ENCODE results near the gene SEC61A1.

SEC61A1 gene
- 177 to 411 (median 220) reads per million in 3 experiments for total RNA-seq

DNA sequence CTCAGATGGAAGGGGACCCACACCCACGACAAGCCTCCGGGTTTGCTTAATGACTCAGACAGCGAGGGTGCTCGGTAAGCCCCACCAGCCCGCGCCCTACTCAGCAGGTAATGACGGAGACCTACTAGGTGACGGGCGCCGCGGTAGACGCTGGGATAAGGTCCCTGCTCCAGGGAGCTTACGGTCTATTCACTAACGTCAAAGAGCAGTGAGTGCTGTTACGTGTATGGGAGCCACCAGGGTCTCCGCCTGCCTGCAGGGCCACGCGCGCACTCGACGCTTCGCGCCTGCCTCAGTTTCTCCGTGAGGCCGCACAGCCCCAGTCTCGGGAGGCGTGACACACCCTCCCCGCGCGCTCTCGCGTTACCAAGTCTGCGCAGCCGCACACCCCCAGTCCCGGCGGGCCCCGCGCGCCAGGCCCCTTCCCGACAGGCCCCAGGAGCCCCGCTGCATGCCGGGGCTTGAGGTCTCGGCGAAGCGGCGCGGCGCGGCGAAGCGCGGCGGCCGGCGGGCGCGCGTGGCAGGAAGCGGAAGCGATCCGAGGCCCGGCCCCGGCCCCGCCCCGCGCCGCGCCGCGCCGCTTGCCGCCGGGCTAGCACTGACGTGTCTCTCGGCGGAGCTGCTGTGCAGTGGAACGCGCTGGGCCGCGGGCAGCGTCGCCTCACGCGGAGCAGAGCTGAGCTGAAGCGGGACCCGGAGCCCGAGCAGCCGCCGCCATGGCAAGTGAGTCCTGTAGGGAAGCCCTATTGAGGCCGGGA is at the start of gene SEC61A1:
Gene SEC61A1 (plus strand): TSS at position 601 of the 758 bp plus-strand sequence. CDS start 116 bp downstream, at position 717.
- DNase-seq = peak; percentile 95

DNA sequence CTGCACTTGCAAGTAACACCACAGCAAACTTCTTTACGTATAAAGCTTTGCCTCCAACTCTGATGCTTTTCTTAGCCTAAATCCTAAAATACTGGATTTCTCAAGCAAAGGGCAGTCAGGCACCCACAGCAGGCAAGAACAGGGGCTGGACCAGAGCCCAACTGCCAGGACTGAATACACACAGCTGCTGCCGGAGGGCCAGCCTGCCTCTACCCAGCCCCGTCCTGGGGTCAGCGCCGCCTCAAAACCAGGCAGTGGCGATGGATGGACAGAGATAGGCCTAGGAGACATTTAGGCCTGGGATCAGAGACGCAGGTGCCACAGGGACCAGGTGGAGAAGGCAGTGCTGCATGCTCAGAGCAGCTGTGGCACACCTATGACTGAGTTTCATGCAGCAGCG is 47.6 kb upstream of the SEC61A1 start:
- DNase-seq = no peak

DNA sequence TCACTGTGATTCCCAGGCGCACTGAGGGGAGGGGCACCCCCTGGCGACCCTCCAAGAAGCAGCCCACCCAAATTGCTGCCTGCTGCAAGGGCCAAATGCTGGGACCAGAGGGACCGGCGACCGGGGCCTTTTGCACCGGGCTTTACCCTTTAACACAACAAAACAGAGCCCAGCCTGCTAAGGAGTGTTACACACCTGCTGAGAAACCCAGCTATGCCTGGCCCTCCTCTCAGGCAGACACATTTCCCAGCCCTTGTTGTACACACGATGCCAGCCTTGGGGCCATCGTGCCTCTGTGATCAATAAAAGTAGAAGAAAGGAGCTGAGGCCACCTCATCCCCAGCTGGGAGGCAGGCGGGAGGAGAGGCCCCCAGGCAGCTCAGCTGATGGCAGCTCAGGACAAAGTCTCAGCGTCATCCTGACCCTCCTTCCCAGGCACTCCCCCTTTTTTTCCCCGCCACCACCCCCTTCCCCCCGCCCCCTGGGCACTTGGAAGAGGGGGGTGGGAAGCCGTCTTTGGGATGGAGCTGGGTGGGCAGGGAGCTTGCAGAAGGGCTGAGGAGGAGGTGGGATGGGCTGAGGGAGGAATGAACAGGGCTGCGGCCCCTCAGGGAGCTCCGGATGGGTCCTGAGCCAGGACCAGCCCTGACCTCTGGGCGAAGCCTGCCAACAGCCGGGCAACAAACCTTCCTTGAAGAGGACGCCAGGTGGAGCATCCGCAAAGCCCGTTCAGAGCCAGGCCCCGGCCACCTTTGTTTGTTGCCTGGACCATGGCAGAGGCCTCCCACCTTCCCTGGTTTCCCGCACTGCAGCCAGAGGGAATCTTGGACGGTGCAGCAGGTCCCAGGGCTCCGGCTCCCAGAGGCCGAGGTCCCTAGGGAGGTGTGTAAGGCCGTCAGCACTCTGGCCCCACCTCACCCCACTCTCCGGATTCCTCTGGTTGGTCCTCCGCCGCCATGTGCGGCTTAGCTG is 45.9 kb upstream of the SEC61A1 start:
- no peak for DNase-seq

DNA sequence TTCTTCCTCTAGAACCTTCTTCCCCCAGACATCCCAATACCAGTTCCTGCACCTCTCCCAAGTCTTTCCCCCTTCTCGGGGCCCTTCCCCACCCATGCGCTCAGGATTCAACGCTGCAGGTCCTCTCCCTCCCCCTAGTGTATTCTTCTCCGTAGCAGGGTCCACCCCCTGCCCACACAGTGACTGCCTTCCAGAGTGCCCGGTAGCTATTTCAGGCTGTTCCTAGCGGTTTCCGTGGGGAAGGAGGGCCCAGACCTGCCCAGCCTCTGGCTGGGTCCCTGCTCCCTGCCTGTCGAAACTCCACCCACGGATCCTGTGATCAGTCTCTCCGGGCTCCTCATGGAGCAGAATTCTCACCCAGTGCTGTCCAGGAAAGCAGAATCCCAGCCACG is 45.2 kb upstream of the SEC61A1 start:
- no peak for DNase-seq

DNA sequence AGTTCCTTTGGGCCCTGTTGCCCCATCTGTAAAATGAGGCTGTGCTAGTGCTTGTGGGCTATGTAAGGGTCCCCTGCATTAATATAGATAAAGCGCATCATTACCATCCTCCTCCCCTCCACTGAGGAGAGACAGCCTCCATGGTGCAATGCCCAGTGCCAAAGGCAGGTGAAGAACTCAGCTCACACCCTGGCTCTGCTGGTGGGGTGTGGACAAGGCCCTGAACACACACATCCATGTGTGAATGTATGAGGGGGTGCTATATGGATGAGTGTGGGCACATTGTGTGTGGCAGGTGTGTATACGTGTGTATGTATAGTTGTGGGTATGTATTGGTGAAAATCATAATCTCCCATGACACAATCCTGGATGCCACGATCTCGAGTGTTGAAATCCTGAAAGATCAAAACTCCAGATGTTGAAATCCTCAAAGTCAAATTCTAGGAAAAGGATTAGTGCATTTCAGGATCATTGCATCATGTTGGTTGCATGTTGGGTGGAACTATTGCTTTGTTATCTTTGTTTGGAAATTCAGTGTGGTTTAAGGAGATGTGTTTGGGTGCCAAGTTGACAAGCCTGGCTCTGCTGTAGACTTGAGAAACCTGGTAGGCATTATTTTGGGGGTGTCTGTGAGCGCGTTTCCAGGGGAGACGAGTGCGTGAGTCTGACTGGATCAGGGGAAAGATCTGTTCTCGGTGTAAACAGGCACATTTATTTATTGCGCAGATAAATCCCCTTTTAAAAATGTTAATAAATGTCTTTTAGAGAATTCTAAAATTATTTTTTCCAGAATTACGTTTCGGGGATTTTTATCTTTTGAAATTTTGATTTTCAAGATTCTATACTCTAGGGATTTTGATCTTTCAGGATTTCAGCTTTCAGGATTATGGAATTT is 42.0 kb upstream of the SEC61A1 start:
- DNase-seq = no peak

DNA sequence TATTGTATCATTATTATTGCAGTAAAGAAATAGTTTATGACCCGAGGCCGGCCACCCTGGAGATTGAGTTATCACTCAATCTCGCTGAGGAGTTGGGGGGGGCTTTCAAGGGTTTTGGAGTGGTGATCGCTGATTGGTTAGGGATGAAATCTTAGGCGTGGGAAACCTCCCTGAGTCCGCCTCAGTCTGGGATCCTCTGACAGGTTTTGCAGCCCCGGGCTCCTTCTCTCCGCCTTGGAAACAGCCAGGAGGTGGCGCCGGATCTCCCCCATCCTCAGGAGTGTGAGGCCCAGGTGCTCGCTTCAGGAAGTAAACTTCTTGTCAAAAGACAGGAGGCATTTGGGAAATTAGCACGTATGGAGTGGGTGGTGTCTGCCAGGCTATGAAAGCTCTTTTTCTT is 41.1 kb upstream of the SEC61A1 start:
- DNase-seq = no peak

DNA sequence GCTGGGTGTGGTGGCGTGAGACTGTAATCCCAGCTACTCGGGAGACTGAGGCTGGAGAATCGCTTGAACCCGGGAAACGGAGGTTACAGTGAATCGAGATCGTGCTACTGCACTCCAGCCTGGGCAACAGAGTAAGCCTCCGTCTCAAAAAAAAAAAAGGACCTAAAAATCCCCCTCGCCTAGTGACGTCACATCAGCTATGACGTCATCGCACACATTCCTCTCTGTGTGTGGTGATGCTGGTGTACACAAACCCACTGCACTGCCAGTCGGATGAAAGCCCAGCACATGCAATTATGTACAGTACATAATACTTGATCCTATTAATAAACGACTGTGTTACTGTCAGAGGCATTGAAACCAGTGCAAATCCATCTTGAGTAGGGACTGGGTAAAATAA is 40.2 kb upstream of the SEC61A1 start:
- DNase-seq = no peak

DNA sequence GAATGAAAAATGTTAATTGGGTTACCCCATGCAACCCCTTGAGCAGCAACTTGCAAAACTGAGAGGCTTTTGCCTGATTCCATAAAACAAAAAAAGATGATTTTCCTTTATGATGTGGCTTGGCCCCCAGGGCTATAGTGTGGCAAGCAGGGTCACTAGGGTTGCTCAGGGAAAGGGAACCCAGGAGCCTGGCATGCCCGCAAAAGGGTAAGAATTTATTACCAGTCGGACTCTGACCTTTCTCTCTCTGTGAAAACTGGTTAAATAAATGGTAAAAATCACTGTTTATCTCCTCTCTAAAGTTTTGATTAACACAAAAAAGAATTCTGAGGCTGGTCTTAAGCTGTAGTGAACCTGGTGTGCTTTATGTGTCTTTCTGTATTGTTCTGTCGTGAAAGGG is 37.7 kb upstream of the SEC61A1 start:
- no peak for DNase-seq

DNA sequence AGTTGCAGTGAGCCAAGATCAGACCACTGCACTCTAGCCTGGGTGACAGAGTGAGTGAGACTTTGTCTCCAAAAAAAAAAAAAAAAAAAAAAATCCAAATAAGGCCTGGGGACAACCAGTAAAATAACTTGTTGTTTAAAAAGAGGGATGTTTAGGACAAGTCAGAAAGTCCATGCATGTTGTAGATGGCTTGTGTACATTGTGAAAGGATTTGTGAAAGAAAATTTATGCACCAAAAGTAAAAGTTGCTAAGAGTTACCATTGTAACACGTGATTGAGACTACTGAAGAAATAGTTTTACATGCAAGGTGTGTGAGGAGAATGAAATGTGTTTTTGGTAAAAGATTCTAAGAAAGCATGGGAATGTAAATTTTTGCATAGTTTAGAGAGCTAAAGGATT is 35.7 kb upstream of the SEC61A1 start:
- DNase-seq = no peak

DNA sequence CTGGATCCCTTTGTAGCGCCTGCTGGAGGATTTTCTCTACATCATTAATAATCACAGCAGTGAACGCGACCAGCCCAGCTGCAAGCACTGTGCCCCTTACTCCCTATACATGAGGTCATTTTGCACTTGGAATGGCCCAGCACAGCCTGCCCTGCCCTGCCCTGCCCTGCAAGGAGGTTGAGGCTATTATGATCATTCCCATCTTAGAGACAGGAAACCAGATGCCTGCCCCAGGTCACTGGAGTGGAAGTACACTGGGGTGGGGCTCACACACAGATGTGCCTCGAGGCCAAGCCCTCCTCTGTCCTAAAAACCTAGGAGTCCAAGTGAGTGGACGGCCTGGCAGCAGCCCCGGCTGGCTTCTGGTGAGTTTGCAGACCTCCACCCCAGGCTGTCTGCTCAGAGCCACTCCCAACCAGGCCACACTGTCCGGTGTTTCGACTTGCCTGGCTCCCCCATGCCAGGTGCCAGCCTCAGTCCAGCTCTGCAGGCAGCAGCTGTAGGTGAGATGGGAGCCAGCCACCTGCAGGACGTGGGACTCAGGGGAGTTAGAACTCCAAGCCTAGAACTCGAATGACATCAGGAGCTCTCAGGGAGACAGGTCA is 30.4 kb upstream of the SEC61A1 start:
- DNase-seq = no peak

DNA sequence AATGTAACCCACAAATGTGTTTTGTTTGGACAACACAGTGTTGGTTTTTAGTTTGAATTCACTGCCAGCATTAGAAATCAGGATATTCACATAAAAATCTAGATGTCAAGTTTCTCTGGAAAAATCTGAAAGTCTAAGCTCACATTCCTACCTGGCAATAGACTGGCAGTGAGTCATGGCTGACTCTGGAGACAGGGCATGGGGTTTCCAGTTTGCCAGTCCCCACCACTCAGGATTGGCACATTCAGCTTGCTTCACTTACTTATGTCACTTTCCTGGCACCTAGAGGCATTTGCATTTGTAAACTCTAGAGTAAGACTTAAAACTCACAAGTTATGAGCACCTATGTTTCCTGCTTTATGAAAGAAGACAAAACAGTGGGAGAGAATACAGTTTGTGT is 19.1 kb upstream of the SEC61A1 start:
- DNase-seq = no peak

DNA sequence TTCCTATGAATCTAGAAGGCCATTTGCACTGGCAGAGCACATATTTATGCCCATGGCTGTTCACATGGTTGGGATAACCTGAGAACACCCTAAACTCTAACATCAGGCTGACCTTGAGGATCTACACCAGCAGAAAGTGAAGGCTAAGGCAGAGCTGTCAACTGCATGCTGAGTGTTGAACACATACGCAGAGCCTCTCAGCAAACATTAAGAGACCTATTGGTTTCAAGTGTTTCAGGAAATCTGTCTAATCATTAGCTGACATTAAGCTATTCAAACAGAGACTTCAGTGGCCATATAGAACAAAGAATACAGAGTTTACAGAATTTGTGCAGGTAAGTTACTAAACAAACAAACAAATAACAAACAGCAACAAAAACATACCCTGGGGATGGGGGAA is 16.1 kb upstream of the SEC61A1 start:
- no peak for DNase-seq

DNA sequence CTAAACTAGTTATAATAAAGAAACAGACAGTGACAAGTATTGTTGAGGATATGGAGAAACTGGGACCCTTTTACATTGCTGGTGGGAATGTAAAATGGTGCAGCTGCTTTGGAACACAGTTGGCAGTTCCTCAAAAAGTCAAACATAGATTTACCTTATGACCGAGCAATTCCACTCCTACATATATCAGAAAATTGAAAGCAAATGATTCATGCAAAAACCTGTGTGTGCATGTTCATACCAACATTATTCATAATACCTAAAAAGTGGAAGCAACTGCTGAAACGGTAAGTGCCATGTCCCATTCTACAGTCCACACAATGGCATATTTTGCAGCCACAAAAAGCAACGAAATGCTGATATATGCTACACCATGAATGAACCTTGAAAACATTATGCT is 12.2 kb upstream of the SEC61A1 start:
- DNase-seq = no peak

DNA sequence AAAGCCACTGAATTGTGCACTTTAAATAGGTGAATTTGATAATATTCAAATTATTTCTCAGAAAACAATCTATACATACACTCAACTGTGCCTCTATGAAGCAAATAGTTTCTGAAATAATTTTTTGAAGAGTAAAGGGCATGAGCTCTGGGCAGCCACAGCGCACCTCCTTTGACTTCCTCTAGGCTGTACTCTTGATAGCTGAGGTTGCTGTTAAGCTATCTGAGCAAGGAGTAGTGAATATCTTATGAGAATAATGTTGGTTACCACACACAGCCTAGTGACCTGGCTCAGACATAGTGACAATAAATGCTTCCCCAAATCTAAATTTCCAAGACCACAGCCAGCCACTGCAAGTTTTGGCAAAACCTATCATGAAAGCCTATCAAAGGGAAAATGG is 11.6 kb upstream of the SEC61A1 start:
- DNase-seq = no peak

DNA sequence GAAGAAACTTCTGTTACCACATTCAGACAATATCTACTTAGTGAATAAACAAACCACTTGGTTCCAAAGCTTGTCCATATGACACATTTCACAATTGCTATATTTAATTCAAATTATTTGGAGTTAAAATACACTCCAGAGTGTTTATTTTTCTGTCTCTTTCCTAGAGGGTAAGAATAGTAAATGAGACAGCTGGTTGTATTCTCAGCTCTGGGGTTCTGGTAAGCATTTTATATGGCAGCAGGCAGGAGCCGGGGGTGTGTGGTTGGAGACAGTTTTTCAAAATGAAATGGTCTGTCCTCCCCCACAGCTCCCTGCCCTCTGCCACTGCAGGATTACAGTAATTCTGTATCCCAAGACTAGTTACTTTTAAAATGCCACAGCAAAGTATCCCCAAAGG is 10.9 kb upstream of the SEC61A1 start:
- no peak for DNase-seq

DNA sequence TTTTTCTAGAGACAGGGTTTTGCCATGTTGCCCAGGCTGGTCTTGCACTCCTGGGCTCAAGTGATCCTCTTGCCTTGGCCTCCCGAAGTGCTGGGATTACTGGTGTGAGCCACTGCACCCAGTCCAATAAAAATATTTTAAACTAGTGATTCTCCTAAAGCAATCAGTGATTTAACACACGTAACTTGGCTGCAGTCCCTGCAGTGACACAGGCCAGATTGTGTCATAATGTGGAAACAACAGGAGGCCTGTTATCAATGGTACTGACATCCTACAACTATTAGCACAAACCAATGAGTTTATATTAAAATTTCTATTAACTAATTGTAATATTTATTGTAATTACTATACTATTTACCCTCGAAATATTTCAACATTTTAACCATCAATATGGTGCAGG is 1.6 kb upstream of the SEC61A1 start:
- no peak for DNase-seq

DNA sequence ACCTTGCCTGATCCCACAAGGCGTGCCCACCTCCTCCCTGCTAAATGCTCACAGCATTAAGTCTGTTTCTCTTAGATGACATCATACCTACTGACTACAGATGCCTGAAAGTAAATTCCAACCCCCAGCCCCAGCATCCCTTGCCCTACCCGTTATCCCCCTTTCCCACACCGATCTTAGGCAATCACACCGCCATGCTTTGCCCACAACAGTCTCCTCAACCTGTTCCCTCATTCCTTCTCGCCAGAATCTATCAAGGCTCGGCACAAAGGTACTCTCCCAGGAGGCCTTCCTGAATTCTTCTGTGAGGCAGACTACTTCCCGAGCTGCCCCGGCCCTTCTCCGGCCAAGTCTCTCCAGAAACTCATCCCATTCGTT is 789 bp upstream of the SEC61A1 start:
- DNase-seq = no peak

DNA sequence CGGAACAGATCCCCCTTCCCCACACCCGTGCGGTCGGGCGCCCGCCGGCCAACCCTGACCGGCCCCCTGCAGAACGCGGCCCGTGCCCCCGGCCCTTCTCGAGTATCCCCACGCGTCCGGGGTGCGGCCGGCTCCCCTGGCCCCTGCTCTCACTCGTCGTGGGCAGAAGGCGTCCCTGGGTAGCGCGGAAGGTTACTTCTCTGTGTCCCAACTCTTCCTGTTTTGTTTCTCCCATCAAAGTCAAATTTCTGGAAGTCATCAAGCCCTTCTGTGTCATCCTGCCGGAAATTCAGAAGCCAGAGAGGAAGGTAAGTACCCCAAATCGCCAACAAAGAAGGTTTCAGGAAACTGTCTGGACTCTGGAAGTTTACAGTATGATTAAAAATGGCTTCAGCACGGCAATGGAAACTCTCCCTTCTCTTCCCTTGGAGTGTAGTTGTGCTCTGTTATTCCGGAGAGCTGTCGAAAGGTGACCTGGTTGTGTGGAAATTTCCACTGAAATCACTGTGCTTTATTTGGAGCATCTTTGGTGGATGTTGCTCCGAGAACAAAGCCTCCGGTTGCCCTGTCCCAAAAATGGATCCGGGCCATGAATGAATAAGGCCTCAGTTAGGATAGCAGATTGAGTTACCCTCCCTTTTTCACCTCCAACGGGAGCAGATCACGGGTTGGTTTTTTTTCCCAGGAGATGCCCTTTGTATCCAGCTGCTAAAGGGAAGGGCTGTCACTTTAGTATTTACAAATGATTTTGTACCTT is 536 bp downstream of the SEC61A1 start:
- no peak for DNase-seq

DNA sequence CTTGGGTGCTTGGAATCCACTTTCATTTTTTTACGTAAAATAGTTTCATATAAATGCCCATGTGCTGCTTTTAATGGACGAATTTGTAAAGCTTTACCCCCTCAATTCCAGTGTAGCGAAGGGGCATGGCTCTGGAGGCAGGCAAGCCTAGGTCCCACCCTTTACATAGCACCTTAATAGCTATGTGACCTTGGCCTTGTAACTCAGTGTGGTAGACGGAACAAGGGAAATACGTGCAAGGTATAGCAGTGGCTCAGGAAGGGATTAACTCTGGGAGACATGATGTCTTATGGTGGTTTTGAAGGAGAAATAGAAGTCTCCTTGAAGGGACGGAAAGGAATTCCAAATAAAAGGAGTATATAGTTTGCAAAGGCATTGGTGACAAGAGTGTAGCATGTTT is 1.4 kb downstream of the SEC61A1 start:
- no peak for DNase-seq

DNA sequence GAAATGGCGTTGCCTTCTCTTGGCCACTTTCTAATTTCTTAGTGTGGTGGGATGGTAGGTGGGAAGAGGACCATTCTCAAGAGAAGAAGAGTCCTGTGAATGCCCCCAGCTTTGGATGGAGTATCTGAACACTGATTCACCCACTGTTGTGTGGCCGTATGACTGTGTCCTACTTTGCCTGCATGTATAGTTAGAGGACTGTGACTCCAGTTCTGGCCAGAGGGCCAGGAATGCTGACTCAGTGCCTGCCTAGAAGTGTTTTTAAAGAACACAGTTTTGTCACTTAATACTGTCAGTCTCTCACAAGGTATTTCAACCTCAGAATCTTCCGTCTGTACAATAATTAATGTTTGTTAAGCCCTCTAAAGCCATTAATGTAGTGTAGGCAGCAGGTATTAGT is 2.1 kb downstream of the SEC61A1 start:
- DNase-seq = no peak

DNA sequence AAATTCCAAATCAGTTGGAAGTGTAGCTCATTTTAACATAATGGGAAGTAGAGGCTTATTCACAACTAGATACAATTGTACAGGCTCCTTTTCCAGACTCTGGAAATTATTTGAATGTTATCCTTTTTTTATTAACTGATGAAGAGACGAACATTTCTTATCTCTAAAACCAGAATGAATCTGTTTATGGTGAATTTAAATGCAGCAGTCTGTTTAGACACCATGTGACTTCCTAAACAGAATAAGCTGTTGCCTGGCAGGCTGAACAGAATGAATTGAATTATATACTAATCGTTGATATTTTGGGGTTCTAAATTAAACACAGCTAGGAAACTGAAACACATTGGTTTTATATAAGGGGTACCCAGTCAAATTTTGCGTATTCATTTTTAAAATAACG is 4.0 kb downstream of the SEC61A1 start:
- no peak for DNase-seq
